ENCODE measurements around the gene MDGA2.
"Not testable (repeated sequence)": the region's sequence is repeated elsewhere in the genome, so short reads cannot be mapped to it uniquely, and the experiment has no call there.

Gene MDGA2

GRCh38 chr14:47103771-47104170 is 571.6 kb downstream of the MDGA2 start:
- no peak for DNase-seq (ENCODE audit: low spot score)

DNA sequence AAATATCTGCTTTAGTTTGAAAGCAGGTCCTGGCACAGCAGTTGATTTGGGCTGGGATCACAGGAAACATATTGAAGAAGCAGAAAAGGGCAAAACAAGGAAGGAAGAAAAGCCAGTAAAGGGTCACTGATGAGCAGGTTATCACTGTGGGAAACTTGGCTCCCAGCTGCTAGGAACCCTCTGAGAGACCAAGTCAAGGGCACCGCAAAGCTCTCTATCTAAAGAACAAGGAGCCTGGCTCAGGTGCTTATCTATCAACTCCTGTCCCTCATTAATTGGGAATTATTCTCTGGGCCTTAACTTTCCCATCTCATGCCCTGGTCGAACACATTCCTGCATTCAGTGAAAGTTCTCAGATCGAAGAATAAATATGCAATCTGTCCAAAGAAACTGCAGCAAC is 572.9 kb downstream of the MDGA2 start:
- DNase-seq (ENCODE audit: low spot score): no peak

GRCh38 chr14:47085678-47086077 is 589.7 kb downstream of the MDGA2 start:
- DNase-seq (ENCODE audit: low spot score): no peak

DNA sequence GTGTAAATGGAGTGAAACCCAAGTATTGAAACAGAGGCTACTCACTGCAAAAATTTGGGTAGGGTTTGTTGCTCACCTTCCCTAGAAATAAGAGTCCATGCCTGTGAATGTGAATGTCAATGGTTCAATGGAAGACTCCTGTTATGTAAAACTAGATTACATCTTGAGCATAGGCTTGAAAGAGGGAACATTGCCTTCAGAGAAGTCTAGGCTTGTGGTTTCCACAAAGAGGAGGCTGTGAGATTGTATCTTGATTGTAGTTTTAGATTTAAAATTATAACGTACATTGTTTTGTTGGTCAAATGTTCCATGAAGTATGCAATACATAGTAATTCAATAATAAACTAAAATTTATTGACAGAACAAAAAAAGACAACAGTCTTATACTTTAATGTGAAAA is 610.1 kb downstream of the MDGA2 start:
- no peak for DNase-seq (ENCODE audit: low spot score)

DNA sequence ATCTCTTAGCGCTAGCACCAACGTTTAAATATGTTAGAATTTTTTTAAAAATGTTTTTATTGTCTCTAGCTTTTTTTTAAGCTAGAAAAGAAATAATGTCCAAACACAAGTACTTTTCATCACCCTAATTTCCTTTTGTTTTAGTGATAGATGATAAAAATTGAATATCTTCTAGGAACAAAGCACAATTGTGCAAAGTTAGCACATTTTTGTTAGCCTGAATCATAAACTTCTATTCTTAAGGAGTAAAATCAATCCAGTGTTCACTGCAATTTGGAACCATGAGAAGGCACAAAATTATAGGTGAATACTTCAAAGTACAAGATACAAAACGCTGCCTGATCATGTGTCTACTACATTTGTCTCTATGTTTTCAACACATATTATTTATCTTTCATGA is 615.4 kb downstream of the MDGA2 start:
- DNase-seq (ENCODE audit: low spot score): no peak

- no peak for DNase-seq (ENCODE audit: low spot score)
These were observed 618.0 kb downstream of the MDGA2 start for GRCh38 chr14:47057364-47057763.

DNA sequence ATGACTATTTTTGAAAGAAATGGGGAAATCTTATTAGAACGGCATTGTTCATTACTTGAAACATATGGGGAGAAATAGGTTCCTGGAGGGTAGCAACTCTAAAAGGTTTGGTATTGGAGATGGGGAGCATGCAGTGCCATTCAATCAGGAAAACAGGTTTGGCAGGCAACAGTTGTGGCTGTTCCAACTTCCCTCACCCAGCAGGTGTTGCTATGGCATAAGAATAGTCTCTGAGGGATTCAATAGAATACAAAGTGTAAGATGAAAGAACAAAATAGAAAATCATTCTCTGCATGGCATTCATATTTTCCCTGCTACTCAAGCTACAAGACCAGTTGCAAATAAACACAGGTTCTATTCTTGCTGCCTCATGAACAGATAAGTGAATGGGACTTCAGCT is 630.6 kb downstream of the MDGA2 start:
- DNase-seq (ENCODE audit: low spot score): no peak

DNA sequence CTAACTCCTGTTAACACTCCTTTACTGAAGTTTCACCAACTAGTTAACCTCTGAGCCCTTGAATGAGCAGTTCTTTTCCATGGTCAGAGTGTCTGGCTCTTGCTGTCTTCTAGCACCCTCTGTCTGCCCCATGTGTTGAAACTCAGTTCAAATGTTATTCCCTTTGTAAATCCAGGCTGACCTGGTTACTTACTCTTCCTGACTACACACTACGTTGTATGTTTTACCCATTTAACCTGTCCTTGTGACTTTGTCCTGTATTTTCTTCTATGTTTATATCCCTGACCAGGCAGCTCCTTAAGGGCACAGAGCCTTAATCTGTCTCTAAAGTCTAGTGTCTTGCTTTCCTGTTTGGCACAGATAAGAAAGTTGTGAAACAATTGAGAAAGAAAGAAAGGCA is 634.9 kb downstream of the MDGA2 start:
- no peak for DNase-seq (ENCODE audit: low spot score)

DNA sequence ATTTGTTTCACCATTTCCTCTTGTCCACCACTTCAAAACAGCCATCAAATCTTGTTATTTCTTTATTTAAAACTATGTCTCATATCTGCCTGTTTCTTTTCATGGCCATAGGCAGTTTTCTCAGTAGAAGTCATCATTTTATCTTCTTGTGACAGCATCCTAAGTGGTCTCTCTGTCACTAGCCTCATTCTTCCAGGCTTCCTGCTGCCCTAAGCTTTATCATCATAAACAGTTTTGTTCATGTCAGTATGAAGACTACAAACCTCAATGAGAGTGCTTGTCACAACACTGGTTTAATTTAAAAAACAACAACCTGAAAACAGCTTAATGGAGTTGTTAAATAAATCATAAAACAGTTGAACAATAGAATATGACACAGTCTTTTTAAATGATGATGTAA is 636.1 kb downstream of the MDGA2 start:
- no peak for DNase-seq (ENCODE audit: low spot score)

DNA sequence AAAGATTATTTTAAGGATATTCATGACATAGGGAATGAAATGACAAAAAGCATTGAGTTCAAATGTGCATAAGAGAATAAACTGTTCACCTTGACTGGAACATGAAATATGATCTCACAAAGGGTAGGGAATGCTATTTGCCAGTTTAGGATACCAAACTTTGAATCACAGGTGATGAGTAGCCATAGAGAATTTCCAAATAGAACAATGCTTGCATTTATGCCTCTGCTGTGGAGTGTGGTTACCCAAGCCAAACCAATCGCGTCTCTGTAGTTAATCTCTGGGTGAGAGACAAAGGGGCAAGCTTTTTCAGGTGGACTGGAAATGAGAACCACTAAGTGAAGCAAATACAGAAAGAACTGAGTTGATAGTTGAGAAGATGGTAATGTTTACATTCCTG is 652.7 kb downstream of the MDGA2 start:
- no peak for DNase-seq (ENCODE audit: low spot score)

DNA sequence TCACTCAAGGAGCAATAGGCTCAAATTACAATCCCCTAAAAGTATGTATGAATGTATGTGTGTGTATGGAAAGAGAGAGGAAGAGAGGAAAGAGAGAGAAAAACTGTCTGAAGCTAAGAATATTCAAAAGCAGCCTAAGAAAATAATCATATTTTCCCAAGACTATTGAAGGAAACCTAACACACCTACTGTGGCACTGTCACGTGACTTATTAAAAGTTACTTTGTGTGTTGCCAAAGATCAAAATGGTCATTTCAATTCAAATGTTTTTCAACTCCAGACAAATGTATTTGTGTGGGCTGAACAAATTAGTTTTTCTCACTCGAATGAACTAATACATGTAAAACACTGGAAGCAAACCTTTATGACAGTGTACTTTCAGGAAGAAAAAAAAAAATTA is 654.9 kb downstream of the MDGA2 start:
- no peak for DNase-seq (ENCODE audit: low spot score)

DNA sequence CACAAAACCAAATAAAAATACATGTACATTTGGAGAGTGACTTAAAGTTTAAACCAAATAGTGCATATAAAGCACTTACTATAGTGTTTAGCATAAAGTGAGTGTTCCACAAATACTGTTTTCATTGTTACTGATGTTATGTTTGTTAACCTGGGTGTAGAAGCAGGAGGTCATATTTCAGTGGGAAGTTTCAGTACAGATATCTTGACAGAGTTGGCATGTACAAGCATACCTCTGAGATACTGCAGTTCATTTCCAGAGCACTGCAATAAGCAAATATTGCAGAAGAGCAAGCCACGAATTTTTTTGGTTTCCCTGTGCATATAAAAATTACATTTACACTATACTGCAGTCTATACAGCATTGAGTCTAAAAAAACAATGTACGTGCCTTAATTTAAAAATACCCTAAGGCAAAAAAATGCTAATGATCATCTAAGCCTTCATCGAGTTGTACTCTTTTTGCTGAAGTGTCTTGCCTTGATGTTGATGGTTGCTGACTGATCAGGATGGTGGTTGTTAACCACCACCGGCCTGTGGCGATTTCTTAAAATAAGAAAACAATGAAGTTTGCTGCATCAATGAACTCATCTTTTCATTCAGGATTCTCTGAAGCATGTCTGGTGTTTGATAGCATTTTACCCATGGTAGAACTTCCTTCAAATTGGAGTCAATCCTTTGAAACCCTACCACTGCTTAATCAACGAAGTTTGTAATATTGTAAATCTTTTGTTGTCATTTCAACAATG is 662.7 kb downstream of the MDGA2 start:
- no peak for DNase-seq (ENCODE audit: low spot score)

- DNase-seq (ENCODE audit: low spot score): no peak
These were observed 665.8 kb downstream of the MDGA2 start for GRCh38 chr14:47009615-47010014.

DNA sequence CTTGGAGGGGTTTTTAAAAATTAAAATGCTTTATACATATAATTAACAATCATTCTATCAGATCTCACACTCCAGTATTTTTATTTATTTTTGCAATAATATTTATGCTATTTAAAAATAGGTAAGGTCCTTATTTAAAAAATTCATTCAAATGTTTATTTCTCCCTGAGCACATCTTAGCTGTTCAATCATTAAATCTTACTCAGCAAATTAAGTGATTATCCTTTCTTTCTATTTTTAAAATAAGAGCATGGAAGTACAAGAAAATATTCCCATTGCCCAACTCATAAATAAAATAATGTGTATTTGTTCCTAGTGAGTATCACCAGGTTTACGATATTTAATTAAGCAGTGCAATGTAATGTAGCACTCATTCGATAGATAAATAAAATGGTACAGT is 666.7 kb downstream of the MDGA2 start:
- DNase-seq (ENCODE audit: low spot score): no peak

GRCh38 chr14:46999661-47000060 is 675.7 kb downstream of the MDGA2 start:
- DNase-seq (ENCODE audit: low spot score): no peak

DNA sequence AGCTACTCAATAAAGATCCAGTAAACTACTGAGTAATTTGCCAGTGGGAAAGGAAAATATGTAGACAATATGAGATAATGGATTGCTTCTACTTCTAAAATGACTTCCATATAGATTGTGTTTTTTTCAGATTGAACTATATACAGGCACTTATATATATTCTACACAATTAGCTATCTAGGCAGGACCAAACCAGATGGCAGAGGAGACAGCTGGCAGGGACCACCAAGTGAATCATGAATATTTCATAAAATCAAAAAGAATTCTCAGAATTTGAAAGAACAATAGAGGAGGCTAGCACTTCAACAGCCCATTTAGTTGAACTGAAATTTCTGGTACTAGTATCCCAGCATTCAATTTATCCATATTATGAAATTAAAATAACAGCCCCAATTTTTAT is 685.8 kb downstream of the MDGA2 start:
- DNase-seq (ENCODE audit: low spot score): no peak

DNA sequence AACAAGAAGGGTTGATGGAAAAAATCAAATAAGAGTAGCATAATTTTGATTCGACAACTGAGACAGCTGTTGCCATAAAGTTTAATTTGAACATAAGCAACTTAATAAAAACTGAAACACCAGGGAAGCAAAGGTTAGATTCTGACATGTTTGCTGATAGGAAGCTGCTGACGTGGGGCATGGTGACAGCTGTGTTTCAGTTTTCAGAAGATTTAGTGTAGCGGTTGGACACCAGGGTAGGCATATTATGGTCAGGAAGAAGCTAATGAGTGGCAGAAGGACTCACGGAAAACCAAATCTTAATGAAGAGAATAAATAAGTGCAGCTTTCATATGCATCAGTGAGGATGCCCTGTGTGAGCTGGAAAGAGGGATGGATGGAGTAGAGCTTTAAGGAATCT is 687.1 kb downstream of the MDGA2 start:
- no peak for DNase-seq (ENCODE audit: low spot score)

DNA sequence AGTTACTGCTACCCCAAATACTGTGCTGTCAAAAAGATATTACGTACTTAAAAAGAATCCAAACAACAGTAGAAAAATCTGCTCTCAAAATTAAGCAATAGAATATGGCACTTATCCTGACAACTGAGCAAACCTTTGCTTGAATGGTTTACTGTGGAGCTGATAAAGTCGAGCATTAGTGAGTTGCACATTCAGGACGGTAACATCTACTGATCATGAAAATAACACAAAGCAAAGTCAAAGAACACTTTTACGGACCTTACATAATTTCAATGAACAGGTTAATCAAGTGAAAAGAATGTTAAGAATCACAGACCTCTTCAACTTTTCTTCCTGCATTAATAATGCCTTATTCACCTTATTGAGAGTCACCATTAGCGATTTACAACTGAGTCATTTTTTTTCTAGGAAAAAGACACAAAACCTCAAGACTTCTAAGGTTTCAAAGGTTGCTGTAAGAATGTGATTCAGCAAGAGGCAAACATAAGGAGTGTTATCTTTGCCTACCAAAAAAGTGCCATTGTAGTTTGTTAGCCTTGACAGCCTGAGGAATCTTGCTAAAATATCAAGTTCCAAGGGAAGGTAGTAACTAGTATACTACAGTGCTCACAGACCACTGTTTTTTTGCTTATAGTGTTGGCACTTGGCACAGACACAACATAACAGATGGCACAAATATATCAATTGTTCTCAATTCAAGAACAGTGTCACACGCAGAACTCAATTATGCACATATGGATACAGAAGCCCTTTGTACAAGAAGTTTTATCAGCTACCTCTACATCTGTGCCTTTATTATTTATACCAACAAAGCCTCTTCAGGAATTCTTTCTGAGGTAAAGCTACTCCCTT is 689.6 kb downstream of the MDGA2 start:
- DNase-seq (ENCODE audit: low spot score): no peak

- no peak for DNase-seq (ENCODE audit: low spot score)
These were observed 702.1 kb downstream of the MDGA2 start for GRCh38 chr14:46973295-46973694.

DNA sequence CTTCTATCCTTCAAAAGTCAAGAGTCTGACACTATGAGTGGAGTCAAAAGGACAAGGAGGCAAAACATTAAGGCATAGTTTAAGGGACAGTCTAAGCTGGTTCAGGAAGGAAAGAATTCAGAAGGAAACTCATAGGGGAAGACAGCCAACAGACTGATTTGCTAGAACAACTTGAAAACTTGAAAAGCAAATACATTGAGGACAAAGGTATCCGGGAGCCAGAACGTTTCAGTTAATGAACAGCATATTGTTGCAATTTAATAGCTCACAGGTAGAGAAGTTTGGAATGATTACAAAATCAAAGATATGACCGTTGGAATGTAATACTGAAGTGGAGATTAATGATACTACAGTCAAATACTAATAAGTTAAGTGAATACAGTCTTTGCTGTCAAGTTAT is 711.0 kb downstream of the MDGA2 start:
- no peak for DNase-seq (ENCODE audit: low spot score)

DNA sequence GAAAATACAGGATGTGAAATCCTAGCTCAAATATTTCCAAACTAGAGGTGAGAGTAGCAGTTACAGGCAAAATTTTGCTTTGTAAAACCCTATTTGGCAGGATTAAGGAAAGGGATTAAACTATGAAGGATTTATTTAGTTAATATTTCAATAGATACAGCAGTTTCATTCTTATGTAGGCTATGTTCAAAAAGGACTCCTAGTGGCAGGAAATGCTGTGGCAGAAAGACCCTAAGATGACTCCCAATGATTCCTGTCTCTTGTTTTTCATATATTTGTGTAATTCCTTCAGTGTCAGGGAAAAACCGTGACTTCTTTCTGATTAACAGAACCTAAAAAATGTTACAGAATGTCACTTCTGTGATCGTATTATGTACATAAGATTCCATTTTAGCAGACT is 724.3 kb downstream of the MDGA2 start:
- DNase-seq (ENCODE audit: low spot score): no peak

- no peak for DNase-seq (ENCODE audit: low spot score)
These were observed 734.8 kb downstream of the MDGA2 start for GRCh38 chr14:46940611-46941010.

- DNase-seq (ENCODE audit: low spot score): no peak
These were observed 754.9 kb downstream of the MDGA2 start for GRCh38 chr14:46920542-46920941.

- DNase-seq (ENCODE audit: low spot score): not testable (repeated sequence)
These were observed 759.9 kb downstream of the MDGA2 start for GRCh38 chr14:46915539-46915938.
